RWPE2 (cell line): ENCODE data around the gene PXDN.
A peak's percentile ranks its signal among the peaks of the same experiment; 100 is the strongest.

Experiments
- ATAC-seq: fragments of 200-7000 bp; cut with Tn5 transposase; 3 replicates; pipeline ENCODE4 v1.9.1; 2021; ENCODE audit warnings: low read depth
- DNase-seq: peaks from one replicate; pipeline ENCODE4 v3.0.0-alpha.2; 2020; ENCODE audit warnings: low spot score
- H3K27ac ChIP-seq: fragments of 450-650 bp; 2 replicates; pipeline ENCODE4 v1.5.1; 2017; ENCODE audit warnings: mild to moderate bottlenecking; ENCODE audit not compliant: poor library complexity, severe bottlenecking
- H3K27me3 ChIP-seq: fragments of 250-450 bp; sonication (Bioruptor Pico); 2 replicates; pipeline ENCODE4 v1.5.1; 2021; ENCODE audit warnings: mild to moderate bottlenecking, moderate library complexity; ENCODE audit not compliant: insufficient read depth, poor library complexity, severe bottlenecking
- H3K36me3 ChIP-seq: fragments of 250-450 bp; sonication (Bioruptor Pico); 2 replicates; pipeline ENCODE4 v1.5.1; 2020; ENCODE audit warnings: low read depth, mild to moderate bottlenecking, moderate library complexity
- H3K4me1 ChIP-seq: fragments of 250-450 bp; sonication (Bioruptor Pico); 2 replicates; pipeline ENCODE4 v1.5.1; 2021; ENCODE audit warnings: mild to moderate bottlenecking, moderate library complexity; ENCODE audit not compliant: insufficient read depth, poor library complexity, severe bottlenecking
- H3K4me3 ChIP-seq: fragments of 250-450 bp; sonication (Bioruptor Pico); 2 replicates; pipeline ENCODE4 v1.5.1; 2021; ENCODE audit warnings: mild to moderate bottlenecking, moderate library complexity; ENCODE audit not compliant: severe bottlenecking
- H3K9me3 ChIP-seq: fragments of 250-450 bp; sonication (Bioruptor Pico); 2 replicates; pipeline ENCODE4 v1.5.1; 2021; ENCODE audit warnings: mild to moderate bottlenecking, moderate library complexity; ENCODE audit not compliant: severe bottlenecking
- CTCF ChIP-seq: fragments of 450-650 bp; IDR thresholded peaks from one replicate; pipeline ENCODE4 v1.5.1; 2017; ENCODE audit warnings: mild to moderate bottlenecking, moderate library complexity; ENCODE audit not compliant: poor library complexity, severe bottlenecking

Gene PXDN

GRCh38 chr2:1595274-1595673 is 149.0 kb downstream of the PXDN start:
- H3K36me3 ChIP-seq = no peaks in the 10 kb centered on the region
- H3K4me3 ChIP-seq = no peak overlapping the region
- H3K9me3 ChIP-seq = no peaks in the 10 kb centered on the region
- ATAC-seq (no peak), DNase-seq (no peak)
- peaks cover 13% of the 10 kb centered on the region for H3K4me1 ChIP-seq
- no peaks in the 10 kb centered on the region for H3K27me3 ChIP-seq
- TF ChIP-seq CTCF = no peak
- H3K27ac ChIP-seq = no peak overlapping the region

- H3K9me3 ChIP-seq = no peaks in the 10 kb centered on the region
- H3K27ac ChIP-seq = peak overlapping the region; percentile 13
- TF ChIP-seq CTCF = no peak
- ATAC-seq = peak; percentile 22; the same call in 1 of the 3 replicates
- no peaks in the 10 kb centered on the region for H3K36me3 ChIP-seq
- H3K4me1 ChIP-seq = peaks cover 13% of the 10 kb centered on the region
- DNase-seq = peak; percentile 38
- no peaks in the 10 kb centered on the region for H3K27me3 ChIP-seq
- no peak overlapping the region for H3K4me3 ChIP-seq
These were observed 149.7 kb downstream of the PXDN start for GRCh38 chr2:1594373-1595171.

GRCh38 chr2:1594123-1594372 is 150.3 kb downstream of the PXDN start:
- H3K27ac ChIP-seq = peak overlapping the region; percentile 13

GRCh38 chr2:1593371-1594122 is 150.8 kb downstream of the PXDN start:
- Histone ChIP-seq H3K27me3 (no peaks in the 10 kb centered on the region), H3K4me1 (peaks cover 13% of the 10 kb centered on the region), H3K36me3 (no peaks in the 10 kb centered on the region), H3K4me3 (no peak overlapping the region), H3K9me3 (no peaks in the 10 kb centered on the region), H3K27ac (peak overlapping the region; percentile 13)
- TF ChIP-seq CTCF = no peak
- DNase-seq (peak; percentile 61), ATAC-seq (peak; percentile 71)

More at GRCh38 chr2:1594123-1594372, 150.3 kb downstream of the PXDN start:
- Histone ChIP-seq H3K4me3 (no peak overlapping the region), H3K27me3 (no peaks in the 10 kb centered on the region), H3K9me3 (no peaks in the 10 kb centered on the region), H3K36me3 (no peaks in the 10 kb centered on the region), H3K4me1 (peaks cover 13% of the 10 kb centered on the region)
- no peak for TF ChIP-seq CTCF
- no peak for DNase-seq
- peak; percentile 39; the same call in 2 of the 3 replicates for ATAC-seq
